NCI-H2107 treated with DMSO at 0.1 percent for 48 hours (cell line): ENCODE data around the gene PKD2.

ENCODE experiments used
- DNase-seq: peaks from one replicate; lab custom pipeline; 2025; ENCODE audit not compliant: unreplicated experiment; lab: John Stamatoyannopoulos, UW

The PKD2 gene

DNA sequence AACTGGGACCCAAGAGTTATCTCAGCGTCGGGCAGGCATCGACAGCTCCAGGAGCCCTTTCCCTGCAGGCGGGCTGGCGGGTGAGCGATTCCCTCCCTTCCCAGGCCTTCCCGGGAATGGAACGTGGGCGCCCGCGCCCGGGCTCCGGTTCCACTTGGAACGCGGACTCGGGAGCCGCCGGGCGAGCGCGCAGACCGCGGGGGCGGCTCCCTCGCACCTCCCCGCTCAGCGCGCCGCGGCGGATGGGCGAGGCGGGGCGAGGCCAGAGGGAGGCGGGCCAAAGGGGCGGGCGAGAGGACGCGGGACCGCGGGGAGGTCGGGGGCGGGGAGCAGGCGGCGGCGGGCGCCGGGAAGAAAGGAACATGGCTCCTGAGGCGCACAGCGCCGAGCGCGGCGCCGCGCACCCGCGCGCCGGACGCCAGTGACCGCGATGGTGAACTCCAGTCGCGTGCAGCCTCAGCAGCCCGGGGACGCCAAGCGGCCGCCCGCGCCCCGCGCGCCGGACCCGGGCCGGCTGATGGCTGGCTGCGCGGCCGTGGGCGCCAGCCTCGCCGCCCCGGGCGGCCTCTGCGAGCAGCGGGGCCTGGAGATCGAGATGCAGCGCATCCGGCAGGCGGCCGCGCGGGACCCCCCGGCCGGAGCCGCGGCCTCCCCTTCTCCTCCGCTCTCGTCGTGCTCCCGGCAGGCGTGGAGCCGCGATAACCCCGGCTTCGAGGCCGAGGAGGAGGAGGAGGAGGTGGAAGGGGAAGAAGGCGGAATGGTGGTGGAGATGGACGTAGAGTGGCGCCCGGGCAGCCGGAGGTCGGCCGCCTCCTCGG lies at the start of gene PKD2:
Gene PKD2 (plus strand): TSS at position 332 of the 818 bp plus-strand sequence. CDS start 99 bp downstream, at position 431.
- no peak for DNase-seq

DNA sequence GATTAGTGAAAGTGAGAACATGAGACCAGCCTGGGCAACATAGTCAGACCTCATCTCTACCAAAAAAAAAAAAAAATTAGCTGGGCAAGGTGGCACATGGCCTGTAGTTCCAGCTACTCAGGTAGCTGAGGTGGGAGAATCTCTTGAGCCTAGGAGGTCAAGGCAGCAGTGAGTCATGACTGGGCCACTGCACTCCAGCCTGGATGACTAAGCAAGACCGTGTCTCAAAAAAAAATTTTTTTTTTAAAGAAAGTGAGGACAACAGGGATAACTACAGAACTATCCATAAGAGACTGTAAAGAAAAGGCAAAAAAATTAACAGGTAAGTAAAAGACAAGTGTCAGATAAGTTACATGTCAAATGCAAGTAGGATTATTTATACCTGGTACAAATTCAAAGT lies 45.4 kb upstream of the PKD2 start:
- DNase-seq = no peak

DNA sequence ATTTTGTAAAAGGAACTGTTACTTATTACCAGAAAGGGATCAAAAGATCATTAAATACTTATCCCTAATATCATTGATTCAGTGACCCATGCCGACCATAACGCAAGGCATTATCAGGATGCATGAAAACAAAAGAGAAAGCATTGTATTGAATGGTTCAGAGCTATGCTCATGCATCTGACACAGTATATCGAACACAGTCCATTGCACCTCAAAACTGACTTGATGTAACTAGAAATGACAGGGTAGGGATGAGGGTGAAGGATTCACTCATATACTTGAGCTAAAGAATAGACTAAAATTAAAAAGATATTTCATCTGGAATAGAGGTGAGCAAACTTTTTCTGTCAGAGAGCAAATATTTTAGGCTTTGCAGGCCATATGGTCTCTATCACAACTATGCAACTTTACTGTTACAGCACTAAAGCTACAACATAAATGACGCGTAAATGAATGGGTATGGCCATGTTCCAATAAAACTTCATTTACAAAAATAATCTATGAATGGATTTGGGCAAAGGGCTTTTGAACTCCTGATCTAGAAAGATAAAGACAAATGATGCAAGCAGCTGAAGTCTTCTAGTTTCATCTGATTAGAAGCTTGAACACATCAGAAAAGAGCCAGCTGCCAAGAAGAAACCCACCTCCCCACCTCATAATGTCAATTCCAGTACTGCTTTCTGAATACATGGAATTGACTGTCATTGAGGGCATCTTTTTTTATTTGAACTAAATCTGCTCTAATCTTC lies 44.9 kb upstream of the PKD2 start:
- no peak for DNase-seq

DNA sequence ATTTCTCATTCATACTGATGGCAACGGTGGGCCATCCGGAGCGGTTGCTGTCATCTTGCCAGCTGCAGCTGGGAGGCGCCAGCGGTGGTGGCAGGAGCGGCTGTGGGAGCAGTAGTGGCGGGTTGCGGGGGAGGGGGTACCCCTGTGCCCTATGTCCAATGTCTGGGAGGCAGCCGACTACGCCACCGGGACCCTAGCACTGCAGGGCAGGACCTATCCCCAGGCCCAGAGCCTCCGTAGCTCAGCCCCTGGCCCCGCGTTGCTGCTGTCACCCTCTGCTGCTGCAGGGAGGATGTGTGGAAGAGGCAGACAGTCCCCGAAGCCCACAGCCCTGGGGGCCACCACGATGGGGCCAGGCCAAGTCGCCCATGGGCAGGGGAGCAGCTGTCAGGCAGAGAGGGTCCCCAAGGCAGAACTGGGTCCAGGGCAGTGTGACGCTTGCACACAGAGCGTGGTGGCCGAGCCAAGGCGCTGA lies 41.9 kb upstream of the PKD2 start:
- DNase-seq = no peak

DNA sequence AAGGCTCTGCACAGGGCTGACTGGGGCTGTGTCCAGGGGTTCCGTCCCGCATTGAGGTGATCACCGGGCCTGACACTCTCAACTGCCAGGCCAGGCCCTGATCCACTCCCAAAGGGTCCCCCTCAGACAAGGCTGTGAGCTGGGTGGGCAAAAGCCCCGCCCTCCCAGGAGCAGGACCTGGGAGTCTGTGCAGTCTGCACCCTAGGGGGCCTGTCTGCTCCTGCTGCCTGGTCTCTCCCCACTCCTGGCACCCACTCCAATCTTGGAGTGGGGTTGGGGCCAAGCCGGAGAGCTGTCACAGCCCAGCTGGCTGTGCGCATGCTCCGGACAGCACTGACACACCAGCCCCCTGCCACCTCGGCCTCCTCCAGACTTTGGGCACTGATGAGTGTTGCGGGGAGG lies 41.3 kb upstream of the PKD2 start:
- DNase-seq = no peak

DNA sequence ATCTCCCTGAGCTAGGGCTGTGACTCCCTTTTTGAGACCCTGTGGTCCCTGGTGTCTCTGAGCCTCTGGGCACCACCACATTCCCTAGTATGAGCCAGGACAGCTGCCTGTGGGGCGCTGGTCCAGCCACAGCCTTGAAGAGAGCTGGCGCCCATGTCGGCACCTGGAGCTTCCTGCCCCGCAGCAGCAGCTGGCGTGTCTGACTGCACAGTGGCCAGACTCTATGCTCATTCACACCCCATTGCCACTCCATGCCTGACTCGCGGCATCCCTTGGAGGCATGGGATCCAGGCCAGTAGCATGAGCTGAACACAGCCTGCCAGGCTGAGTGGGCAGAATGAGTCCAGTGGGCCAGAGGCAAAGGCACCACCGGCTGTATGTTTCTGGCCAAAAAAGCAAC lies 40.2 kb upstream of the PKD2 start:
- no peak for DNase-seq

DNA sequence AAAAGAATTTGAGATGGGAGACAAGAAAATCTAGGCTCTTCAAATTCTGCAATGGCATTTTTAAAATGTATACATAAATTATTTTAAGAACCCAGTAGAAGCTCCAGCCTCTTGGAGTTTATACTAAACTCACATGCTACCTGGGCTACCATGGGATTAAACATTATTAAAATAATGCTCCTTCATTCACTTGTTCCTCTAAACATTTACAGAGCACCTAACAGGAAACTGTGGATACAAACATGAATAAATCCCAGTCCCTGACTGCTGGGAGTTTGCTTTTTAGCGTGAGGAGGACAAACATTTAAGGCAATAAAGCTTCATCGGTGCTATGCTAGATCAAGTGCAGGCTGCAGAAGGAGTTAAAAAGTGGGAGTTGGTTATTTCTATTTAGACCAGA lies 37.3 kb upstream of the PKD2 start:
- no peak for DNase-seq

DNA sequence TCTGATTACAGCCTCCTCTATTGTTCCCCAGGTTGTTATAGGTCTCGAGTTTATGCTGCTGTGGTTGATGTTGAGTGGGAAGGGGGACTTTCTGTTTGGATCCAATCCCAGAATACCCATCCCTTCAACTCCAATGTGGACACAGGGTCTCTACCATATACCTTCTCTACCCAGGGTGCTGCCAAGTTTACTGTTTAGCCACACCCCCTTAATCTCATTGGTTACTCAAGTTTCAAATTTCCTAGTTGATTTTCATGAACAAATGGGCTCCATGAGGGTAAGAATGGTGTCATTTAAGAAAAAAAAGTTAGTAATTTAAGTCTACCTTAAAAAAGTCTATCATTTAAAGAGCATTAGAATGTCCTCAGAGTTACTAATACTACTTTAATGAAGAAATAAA lies 35.6 kb upstream of the PKD2 start:
- peak; percentile 42 for DNase-seq

DNA sequence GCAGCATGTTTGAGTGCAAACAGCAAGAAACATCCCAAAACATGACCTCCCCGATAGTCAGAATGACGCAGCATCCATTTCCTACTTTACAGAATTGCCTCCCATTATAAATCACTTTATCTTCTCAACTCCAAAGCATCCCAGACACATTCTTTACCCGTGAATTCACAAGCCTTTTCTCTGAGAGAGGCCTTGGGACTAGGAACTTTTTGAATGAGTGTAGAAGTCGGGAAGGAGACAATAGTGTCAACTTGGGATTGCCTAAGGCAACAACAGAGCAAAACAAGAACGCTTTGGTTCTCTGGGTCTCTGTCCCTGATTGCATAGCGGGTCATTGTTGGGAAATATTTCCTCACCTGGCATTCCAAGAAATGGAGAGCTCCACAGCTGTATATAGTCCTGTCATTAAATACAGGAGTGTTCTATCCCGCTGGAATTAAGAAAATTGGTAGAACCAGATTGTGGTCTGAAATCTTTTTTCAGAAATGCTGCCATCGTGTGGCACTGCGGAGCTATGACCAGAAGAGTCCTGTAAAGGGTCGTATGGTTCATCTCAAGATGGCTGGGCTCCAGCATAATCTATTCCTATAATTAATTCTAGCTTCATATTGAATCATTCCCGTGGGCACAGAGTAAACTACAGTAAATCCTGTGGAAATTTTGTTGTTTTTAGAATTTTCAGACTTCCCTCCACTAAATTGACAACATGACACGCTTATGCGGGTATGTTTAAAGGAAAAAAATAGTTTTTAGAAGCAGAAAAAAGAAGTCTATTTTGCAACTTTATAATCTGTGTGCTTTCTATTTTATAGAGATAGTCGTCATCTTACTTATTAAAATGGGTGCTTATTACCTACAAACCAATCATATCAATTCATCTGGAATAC lies 33.9 kb upstream of the PKD2 start:
- peak; percentile 56 for DNase-seq

DNA sequence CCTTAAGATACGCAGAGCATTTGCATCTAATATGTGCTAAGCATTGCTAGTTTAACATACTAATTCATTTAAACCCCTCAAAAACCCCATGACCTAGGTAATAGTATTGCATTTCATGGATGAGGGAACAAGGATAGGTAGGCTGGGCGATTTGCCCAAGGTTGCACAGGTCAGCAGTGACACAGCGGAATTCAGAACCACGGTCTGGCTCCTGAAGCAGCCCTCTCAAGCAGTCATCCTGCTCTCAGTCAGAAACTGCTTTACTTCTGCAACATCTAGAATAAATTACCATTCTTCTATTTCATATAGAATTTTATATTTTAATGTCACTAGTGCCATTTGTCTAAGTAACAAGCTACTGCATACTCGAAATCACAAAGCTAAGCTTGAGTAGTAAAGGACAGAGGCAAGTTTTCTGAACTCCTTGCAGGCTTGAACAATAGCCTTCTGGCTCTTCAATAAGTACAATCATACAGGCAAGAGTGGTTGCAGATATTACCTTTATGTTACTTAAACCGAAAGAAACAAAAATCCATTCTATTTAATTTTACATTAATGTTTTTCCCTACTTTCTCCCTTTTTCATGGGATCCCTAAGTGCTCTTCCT lies 32.5 kb upstream of the PKD2 start:
- peak; percentile 53 for DNase-seq

DNA sequence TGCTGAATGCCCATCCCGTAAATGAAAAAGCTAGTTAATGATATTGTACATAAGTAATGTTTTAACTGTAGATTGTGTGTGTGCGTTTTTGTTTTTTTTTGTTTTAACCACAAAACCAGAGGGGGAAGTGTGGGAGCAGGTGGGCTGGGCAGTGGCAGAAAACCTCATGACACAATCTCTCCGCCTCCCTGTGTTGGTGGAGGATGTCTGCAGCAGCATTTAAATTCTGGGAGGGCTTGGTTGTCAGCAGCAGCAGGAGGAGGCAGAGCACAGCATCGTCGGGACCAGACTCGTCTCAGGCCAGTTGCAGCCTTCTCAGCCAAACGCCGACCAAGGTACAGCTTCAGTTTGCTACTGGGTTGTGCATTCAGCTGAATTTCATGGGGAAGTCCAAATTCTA lies 32.0 kb upstream of the PKD2 start, which contains the start of gene SPP1:
Gene SPP1 (plus strand): TSS at position 249 of the 400 bp plus-strand sequence. CDS start 1,182 bp downstream, outside the sequence.
- peak; percentile 53 for DNase-seq

DNA sequence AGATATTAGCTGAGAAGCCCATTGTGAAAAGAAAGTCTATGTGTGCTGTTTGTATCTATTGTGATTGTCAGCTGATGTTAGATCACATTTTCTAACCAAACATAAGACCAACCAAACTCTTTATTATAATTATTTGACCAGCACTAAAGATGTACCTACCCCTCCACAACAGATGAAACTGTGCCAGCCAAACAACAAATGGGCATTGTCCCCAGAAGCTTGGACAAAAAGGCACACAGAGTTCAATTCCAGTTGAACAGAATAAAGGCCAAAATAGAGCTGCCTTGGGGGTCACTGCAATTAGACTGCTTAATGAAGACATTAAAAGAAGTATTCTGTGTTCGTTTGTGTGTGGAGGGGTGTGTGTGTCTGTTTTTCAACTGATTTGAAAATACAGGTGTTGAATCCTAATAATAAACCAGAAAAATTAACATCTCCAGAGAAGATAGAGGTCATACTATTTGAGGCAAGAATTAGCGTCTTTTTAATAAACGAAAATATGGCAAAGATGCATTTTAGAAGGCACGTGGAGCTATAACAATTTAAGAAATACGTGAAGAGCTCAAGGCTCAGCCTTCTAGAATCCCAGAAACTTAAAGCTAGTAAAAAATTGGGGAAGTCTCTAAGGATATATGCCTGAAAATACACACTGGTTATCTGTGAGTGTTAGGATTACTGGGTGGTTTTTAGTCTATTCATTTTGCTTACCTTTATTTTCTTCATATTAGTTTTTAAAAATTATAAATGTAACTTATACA lies 29.7 kb upstream of the PKD2 start:
- no peak for DNase-seq

DNA sequence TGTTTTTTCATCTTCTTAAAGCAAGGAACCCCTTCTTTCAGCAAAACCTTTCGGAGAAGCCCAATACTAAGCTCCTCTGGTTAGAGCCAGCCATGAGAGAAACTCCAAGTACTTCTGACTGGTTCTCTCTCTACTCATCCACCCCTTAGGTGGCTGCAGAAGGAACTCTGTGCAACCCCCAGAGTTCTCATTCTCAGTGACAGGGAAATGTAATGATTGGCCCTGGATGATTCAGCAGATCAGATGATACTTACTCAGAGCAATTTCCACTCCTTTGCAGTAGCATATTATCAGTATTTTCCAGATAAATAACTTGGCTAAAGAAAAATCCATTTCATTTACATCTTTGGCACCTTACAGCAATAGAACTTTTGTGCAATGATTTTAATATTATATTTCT lies 28.8 kb upstream of the PKD2 start:
- no peak for DNase-seq

DNA sequence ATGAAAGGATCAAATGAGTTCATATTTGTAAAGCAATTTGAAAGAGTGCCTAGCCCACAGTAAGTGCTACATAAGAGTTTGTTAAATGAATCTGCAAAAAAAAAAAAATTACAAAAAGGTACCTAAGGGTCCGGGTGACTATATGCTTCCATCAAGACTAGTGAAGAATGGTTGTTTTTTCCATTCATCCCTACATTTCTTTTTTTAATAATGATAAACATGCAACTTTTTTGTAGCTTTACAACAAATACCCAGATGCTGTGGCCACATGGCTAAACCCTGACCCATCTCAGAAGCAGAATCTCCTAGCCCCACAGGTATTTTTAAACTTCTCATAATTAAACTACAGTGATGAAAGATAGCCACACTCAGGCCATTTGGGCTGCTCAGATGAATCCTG lies 27.6 kb upstream of the PKD2 start:
- no peak for DNase-seq

DNA sequence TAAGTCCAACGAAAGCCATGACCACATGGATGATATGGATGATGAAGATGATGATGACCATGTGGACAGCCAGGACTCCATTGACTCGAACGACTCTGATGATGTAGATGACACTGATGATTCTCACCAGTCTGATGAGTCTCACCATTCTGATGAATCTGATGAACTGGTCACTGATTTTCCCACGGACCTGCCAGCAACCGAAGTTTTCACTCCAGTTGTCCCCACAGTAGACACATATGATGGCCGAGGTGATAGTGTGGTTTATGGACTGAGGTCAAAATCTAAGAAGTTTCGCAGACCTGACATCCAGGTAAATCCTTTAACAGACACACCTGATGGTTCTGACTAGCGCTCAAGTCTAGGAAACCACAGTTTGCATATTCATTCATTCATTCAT lies 25.9 kb upstream of the PKD2 start:
- no peak for DNase-seq

DNA sequence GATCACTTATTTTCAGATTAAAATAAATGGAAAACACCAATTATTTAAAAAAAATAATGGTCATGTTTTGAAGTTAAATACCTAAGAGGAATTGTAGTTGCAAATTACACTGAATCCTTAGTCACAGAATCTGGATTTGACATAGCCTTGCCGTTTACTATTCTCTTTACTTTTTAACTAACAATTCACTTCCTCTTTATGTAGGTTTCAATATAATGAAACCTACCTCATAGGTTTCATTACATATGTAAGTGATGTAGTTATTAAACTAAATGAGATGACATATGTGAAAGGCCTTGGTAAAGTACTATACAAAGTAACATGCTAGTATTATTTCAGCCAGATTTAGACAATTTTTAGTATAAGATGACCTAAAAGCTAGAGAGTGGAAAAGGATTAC lies 25.4 kb upstream of the PKD2 start:
- no peak for DNase-seq

DNA sequence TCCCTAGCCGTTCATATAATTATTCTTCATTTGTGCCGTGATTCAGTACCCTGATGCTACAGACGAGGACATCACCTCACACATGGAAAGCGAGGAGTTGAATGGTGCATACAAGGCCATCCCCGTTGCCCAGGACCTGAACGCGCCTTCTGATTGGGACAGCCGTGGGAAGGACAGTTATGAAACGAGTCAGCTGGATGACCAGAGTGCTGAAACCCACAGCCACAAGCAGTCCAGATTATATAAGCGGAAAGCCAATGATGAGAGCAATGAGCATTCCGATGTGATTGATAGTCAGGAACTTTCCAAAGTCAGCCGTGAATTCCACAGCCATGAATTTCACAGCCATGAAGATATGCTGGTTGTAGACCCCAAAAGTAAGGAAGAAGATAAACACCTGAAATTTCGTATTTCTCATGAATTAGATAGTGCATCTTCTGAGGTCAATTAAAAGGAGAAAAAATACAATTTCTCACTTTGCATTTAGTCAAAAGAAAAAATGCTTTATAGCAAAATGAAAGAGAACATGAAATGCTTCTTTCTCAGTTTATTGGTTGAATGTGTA lies 24.9 kb upstream of the PKD2 start:
- DNase-seq = no peak

DNA sequence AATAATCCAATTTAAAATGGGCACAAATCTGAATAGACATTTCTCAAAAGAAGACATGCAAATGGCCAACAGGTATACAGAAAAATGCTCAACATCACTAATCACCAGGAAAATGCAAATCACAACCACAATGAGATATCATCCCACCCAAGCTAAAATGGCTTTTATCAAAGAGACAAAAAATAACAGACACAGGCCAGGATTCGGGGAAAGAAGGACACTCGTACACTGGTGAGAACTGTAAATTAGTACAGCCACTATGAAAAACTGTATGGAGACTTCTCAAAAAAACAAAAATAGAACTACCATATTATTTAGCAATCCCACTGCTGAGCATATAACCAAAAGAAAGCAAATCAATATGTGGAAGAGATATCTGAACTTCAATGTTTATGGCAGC lies 23.4 kb upstream of the PKD2 start:
- no peak for DNase-seq

DNA sequence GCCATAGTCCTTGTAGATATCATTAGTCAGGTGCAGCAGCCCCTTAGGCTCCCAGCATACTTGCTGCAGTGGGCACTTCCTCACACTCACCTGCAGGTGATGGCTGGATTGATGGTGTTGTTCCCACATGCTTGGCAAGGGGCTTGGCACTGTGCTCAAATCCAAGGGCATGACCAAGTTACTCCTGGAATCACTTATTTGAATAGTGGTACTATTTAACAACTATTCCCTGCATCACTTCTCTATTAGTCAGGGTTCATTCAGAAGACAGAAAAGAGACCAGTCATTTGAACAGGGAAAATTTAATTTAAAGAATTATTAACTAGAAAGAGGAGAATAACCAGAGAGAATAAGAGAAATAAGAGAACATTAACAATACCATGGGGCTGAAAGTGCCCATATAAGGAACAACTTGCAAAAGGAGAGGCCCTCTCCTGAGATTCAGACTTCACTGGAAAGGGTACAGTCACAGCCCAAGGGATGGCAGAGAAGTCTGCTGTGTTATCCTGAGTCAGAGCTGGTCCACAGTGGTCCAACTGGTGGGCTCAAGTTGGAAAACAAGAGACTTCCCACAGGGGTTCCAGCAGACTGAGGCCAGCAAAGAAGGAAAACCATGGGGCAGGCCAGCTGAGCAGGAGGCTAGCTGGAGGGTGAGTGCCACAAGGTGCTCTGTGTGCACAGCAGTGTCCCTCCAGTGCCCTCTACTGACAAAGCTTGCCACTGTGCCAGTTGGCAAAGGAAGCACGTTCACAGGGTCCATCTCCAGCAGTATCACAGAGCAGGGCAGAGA lies 22.1 kb upstream of the PKD2 start:
- no peak for DNase-seq
